Stromal cell of bone marrow (primary cell): Measurements from ENCODE around the gene NLRC3.

Experiments used
- DNase-seq: peaks from one replicate; pipeline ENCODE4 v3.0.0-alpha.2; 2012; ENCODE audit warnings: low read depth

The NLRC3 gene

DNA sequence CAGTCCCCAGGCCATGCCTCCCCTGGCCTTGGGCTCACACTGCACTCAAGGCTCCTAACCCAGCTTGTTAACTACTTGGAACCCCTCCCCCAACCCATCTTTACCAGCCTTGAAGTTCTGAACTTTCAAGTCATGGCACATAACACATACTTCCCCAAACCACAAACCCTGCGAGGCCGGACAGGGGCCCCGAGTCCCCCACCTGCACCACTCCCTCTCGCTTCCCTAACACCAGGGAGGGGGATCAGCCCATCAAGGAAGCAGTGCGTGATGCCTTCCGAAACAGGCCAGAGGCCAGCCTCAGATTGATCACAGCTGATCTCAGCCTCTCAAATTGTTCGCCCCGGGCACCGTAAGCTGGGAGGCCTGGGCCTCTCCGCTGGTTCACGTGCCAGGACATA is 3.0 kb upstream of the NLRC3 start:
- DNase-seq = no peak

DNA sequence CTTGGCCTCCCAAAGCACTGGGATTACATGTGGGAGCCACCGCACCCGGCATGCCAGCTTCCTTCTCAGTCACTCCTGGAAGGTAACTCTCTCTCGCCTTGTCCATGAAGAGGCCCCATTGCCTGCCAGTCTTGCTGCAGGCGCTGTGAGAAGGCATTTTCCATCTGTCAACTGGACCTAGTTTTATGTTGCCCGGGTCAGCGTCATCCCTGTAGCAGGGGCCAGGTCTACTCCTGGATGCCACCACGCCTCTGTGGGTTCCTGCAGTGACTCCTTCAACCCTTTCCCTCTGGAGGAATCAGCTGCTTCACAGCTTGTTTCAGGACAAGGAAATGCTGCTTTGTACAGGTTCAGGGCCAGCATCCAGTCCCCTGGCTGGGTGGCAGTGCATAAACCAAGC is 2.6 kb upstream of the NLRC3 start:
- no peak for DNase-seq

- no peak for DNase-seq
Measured at GRCh38 chr16:3578610-3579551, 1.7 kb upstream of the NLRC3 start.

GRCh38 chr16:3578121-3578520 is 918 bp upstream of the NLRC3 start:
- no peak for DNase-seq

GRCh38 chr16:3576211-3576610 is 992 bp downstream of the NLRC3 start:
- DNase-seq = no peak

- DNase-seq = no peak
Measured at GRCh38 chr16:3575491-3575890, 1.7 kb downstream of the NLRC3 start.

DNA sequence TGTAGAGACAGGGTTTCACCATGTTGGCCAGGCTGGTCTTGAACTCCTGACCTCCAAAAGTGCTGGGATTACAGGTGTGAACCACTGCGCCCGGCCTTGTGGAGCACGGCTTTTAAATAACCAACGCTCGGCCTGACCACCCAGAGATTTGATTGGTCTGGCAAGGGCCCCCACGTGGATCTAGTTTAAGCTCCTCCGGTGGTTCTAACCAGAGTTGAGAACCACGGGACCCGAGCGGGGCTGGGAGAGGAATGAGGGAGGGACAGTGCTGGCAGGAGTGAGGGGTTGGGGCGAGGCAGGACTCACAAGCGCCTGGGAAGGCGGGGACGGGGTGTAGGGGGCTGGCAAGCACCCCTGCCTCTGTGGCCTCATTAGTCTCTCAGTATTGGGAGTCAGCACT is 3.0 kb downstream of the NLRC3 start:
- no peak for DNase-seq

- DNase-seq = no peak
Measured at GRCh38 chr16:3573146-3573815, 3.9 kb downstream of the NLRC3 start.

DNA sequence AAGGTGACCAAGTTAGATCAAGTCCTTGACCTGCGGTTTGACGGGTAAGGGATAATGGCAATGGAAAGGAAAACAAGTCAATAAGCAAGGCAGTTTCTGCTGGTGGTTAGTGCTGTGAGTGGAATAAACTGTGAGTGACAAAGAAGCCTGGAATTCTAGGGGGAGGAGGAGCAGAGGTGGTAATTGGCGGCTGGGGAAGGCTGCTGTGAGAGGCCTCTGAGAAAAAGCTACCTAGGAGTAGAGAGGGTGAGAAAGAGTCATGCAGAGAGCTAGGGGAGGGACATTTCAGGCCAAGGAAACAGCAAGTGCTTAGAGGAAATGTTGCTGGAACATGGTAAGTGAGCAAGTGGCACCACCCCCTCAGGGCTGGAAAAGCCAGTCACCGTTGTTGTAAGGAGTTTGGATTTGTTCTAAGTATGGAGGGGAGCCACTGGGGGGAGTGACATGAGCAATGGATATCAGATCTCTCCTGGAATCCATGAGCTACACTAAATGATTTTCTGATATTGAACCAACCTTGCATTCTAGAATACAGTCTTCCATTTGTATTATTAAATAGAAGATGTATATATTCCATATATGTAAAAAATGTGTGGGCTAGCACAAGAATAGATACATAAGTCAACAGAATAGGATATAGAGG is 6.7 kb downstream of the NLRC3 start:
- no peak for DNase-seq

DNA sequence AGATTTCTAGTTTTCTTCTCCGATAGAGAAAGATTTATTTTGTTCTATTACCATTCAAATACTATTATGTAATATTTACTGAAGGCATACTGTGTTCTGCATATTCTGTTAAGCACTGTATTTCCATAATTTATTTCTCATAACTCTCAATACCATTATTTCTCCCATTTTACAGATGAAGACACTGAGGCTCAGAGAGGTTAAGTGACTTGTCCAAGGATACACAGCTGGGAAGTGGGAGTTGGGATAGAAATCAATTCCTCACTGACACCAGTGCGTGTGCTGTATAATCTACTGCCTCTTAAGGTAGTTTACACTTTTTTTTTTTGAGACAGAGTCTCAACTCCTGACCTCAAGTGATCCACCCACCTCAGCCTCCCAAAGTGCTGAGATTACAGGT is 7.4 kb downstream of the NLRC3 start:
- no peak for DNase-seq

- DNase-seq = no peak
Measured at GRCh38 chr16:3566990-3567389, 10.2 kb downstream of the NLRC3 start.

DNA sequence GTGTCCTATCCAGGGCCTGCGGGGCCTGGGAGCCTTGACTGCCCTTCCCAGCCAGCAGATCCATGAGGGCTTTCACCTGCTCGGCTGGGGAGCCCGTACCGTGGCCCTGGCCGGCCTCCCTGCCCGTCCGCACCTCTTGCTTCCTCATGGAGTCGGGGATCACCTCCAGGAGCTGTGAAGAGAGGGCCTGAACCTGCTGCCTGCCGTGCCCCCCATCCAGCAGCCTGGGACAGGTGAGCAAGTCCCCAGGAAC is 12.4 kb downstream of the NLRC3 start:
- DNase-seq = no peak

GRCh38 chr16:3564130-3564888 is 12.9 kb downstream of the NLRC3 start:
- DNase-seq = no peak

DNA sequence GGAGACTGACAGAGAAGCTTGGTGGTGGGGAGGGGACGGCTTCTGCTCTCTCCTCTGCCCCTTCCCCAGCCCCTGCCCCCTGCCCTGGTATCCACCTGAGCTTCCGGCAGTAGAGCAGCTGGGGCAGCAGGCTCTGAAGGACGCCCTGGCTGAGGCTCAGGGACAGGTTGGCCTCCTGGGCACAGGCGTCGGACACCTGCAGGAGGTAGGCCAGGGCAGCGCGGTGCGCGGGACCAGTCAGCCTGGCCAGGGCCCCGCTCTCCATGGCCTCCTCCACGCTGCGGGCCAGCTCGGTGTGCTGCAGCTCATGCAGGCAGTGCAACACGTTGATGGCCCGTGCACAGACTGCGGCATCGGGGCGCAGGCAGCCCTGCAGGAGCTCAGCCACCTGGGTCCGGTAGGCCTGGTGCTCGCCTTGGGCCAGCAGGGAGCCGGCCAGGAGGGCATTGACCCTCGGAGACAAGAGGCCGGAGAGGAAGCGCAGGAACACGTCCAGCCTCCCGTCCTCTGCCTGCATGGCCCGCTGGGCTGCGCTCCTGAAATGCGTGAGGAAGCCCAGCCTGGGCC is 14.2 kb downstream of the NLRC3 start:
- no peak for DNase-seq

GRCh38 chr16:3561626-3562025 is 15.6 kb downstream of the NLRC3 start:
- no peak for DNase-seq

- DNase-seq = no peak
Measured at GRCh38 chr16:3554351-3554928, 22.8 kb downstream of the NLRC3 start.

- no peak for DNase-seq
Measured at GRCh38 chr16:3553138-3553923, 23.9 kb downstream of the NLRC3 start.

GRCh38 chr16:3550851-3551847 is 26.1 kb downstream of the NLRC3 start:
- no peak for DNase-seq

DNA sequence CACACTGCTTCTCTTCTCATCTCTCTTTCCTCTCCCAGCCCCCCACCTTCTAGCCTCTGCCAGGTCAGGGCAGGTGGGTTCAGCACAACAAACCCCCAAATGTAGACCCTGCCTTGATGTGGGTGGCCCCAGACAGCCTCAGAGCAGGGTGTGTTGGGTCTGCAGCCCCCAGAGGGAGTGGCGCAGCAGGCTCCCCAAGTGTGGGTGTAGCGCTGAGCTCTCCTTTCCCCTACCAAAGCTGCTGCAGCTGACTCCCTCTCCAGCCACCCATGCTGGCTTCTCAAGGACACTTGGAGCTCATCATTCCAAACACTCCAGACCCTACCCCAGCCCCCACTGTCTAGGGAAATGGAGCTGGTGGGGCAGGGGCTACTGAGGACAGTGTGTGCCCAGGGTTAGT is 27.3 kb downstream of the NLRC3 start:
- no peak for DNase-seq

DNA sequence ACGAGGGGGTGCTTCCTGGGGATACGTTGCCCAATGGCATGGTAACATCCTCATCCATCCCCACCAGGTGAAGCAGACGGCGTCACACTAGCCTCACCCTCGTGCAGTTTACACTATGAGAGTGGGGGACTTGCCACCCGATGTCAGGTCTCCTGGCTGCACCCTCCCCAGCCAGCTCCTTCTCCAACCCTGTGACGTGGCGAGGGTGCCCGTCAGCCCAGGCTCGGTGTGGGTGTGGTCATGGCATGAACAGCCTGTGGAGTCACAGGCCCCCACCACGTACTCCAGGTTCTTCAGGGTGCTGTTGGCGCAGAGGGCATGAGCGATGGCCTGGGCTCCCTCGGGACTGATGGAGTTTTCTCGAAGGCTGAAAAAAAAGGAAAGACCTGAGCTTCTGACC is 28.3 kb downstream of the NLRC3 start:
- DNase-seq = no peak
